AG04450 (cell line): ENCODE results near the gene PDCD6IP. TPM values are rescaled to one million over a fixed set of nuclear protein-coding genes. Genes with fewer than 3 reads are reported as not detected.

Source experiments
- CTCF ChIA-PET: fragments of 300-600, 350-600 bp; formaldehyde crosslinking; extraction: SDS; loops from one replicate; lab custom pipeline; 2022; ENCODE audit warnings: antibody characterized with exemption, inconsistent platforms; lab: Charles Lee
- POLR2A ChIA-PET: fragments of 350-600 bp; formaldehyde crosslinking; extraction: SDS; loops from one replicate; lab custom pipeline; 2021; ENCODE audit warnings: antibody characterized with exemption, inconsistent platforms; lab: Yijun Ruan, JAX
- DNase-seq: peaks from one replicate; pipeline ENCODE4 v3.0.0-alpha.2; 2011; ENCODE audit warnings: low read depth, low spot score
- H3K27ac ChIP-seq: one replicate; pipeline ENCODE4 v1.5.1; 2012; ENCODE audit warnings: low read depth, low read length, control low read depth
- H3K27me3 ChIP-seq: one replicate; pipeline ENCODE4 v1.6.0; 2012; ENCODE audit warnings: low read length; ENCODE audit not compliant: control insufficient read depth, insufficient read depth
- H3K4me3 ChIP-seq: 2 replicates; pipeline ENCODE4 v1.5.1; 2011; ENCODE audit warnings: mild to moderate bottlenecking, low read depth, low read length, control low read depth
- H3K9me3 ChIP-seq: 2 replicates; pipeline ENCODE4 v1.5.1; 2012; ENCODE audit warnings: low read length; ENCODE audit not compliant: control insufficient read depth, insufficient read depth
- polyA plus RNA-seq: library from polyadenylated mRNA; depleted of rRNA; stranded (reverse); fragments of >200 nt; gene quantifications from 2 replicates; pipeline ENCODE4 v1.2.3, GENCODE V29; 2011
- TF ChIP-seq, protein P1 (sequence below): IDR thresholded peaks from 2 replicates; pipeline ENCODE4 v1.5.1; 2011; ENCODE audit warnings: low read depth, low read length, control low read depth, inconsistent platforms

PDCD6IP gene
- polyA plus RNA-seq, 1 experiment = 188 TPM

DNA sequence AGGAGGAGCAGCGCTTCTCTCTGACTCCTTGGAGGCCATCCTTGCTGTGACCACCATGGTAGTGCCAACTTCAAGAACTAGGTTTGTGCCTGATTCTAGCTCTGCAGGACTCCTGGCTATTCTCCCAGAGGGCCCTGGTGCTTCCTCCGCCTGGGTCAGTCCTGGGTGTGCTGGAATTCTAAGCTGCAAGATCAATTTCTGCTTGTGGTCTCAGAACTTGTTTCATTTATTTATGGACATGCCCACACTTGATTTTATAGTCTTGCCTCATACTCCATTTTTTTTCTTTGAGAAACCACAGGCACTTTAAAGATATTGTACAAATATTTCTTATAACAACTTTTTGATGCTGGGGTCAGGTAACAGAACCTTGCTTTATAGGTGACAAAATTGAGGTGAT, 87.6 kb downstream of the PDCD6IP start:
- CTCF ChIA-PET = interaction anchor here (0.9 to 6.0 kb wide), 3 partner anchors 32 to 798 kb away, joined by 3 to 47 read pairs (median 4); no protein-coding TSS in a partner anchor

DNA sequence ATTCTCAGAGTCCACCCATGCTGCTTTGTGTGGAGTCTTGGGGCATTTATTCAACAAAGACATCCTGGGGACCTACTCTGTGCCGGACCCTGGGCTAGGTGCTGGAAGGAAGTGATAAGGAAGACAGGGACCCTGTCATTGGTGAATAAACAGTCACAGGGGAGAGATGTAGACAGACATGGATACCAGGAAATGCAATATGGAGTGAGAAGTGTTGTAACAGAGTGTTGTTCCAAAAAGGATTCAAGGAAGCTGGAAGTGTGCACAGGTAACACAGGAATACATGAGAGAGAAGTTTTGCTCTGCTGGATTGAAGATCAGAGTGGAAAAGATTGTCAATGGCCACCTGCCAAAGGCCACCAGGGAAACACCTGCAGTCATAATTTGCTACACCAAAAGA, 89.0 kb downstream of the PDCD6IP start:
- TF ChIP-seq, protein P1, sequence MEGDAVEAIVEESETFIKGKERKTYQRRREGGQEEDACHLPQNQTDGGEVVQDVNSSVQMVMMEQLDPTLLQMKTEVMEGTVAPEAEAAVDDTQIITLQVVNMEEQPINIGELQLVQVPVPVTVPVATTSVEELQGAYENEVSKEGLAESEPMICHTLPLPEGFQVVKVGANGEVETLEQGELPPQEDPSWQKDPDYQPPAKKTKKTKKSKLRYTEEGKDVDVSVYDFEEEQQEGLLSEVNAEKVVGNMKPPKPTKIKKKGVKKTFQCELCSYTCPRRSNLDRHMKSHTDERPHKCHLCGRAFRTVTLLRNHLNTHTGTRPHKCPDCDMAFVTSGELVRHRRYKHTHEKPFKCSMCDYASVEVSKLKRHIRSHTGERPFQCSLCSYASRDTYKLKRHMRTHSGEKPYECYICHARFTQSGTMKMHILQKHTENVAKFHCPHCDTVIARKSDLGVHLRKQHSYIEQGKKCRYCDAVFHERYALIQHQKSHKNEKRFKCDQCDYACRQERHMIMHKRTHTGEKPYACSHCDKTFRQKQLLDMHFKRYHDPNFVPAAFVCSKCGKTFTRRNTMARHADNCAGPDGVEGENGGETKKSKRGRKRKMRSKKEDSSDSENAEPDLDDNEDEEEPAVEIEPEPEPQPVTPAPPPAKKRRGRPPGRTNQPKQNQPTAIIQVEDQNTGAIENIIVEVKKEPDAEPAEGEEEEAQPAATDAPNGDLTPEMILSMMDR = no peak
- ChIA-PET POLR2A (no interaction called here), CTCF (interaction anchor here (2.0 kb wide), 1 partner anchor 373 kb away, joined by 4 read pairs; no protein-coding TSS in a partner anchor)
- no peak overlapping the region for H3K27ac ChIP-seq
- H3K27me3 ChIP-seq = peaks cover 7% of the 10 kb centered on the region
- no peak for DNase-seq
- H3K4me3 ChIP-seq = no peak overlapping the region
- H3K9me3 ChIP-seq = no peaks in the 10 kb centered on the region

More for the DNA sequence above, 87.6 kb downstream of the PDCD6IP start:
- Histone ChIP-seq H3K9me3 (no peaks in the 10 kb centered on the region), H3K4me3 (no peak overlapping the region), H3K27me3 (peaks cover 9% of the 10 kb centered on the region), H3K27ac (no peak overlapping the region)
- no peak for DNase-seq
- TF ChIP-seq, protein P1 = no peak
- POLR2A ChIA-PET = no interaction called here

DNA sequence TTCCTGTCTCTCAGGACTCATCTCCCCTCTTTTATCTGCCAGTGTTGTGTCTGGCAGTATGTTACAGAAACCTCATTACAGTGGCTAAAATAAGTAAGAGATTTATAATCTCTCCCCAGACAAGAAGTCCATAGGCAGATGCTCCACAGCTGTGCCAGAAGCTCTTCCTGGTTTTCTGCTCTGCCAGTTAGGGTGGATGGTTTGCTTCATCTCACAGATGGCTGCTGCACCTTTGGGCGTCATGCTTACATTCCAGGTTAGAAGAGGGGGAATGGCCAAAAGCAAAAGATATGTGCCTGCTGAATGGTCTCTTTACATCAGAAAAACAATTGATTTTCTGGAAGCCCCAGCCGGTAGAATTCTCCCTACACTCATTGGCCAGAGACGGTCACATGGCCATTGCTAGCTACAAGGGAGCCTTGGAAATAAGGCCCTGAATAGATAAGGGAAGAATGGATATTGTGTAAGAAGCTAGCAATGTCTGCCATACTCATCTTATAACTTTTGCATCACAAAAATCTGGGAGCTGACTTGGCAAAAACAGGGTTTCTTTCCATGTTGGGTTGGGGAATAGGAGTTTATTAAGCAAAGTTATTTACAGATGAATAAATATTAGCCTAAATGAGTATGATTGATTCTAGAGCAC, 91.1 kb downstream of the PDCD6IP start:
- H3K27ac ChIP-seq = no peak overlapping the region
- DNase-seq = no peak
- no peak overlapping the region for H3K4me3 ChIP-seq
- no peaks in the 10 kb centered on the region for H3K9me3 ChIP-seq
- ChIA-PET POLR2A (no interaction called here), CTCF (no interaction called here)
- TF ChIP-seq, protein P1 = no peak
- peaks cover 8% of the 10 kb centered on the region for H3K27me3 ChIP-seq

DNA sequence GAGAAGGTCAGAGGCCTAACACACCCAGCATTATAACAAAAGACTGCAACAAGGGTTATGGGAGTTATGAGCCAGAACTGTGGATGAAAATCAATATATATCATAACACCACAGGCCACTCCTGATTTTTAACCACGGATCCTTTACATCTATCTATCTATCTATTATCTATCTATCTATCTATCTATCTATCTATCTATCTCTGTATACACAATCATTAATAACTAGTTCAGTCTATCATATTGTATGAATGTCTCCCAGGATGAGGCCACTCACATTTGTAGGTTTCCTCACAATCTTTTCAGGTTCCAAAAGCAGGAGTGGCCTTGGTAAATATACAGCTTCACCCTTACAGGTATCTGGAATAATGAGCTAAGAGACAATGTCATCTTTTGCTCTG, 94.2 kb downstream of the PDCD6IP start:
- ChIA-PET CTCF (interaction anchor here (2.5 kb wide), 1 partner anchor 9 kb away, joined by 15 read pairs; no protein-coding TSS in a partner anchor), POLR2A (no interaction called here)
- DNase-seq = no peak
- Histone ChIP-seq H3K27me3 (peaks cover 8% of the 10 kb centered on the region), H3K4me3 (no peak overlapping the region), H3K9me3 (no peaks in the 10 kb centered on the region), H3K27ac (no peak overlapping the region)
- TF ChIP-seq, protein P1 = no peak

DNA sequence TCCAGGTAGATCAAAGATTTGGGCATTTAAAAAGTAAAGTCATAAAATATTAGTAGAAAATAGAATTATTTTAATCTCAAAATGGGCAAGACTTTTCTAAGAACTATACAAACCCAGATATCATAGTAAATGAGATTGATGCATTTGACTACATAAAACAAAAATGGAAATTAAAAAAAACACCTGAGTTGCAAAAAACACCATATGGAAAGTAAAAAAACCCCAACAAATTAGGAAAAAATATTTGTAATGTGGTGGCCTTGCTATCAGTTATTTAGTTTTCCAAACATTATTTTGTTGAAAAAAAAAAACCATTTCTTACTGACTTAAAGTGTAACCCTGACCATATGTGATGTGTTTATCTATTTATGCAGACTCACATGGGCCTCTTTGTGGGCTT, 97.2 kb downstream of the PDCD6IP start:
- H3K27me3 ChIP-seq = peaks cover 5% of the 10 kb centered on the region
- H3K4me3 ChIP-seq = no peak overlapping the region
- ChIA-PET CTCF (interaction anchor here (1.2 kb wide), 1 partner anchor 12 kb away, joined by 4 read pairs; no protein-coding TSS in a partner anchor), POLR2A (no interaction called here)
- H3K9me3 ChIP-seq = no peaks in the 10 kb centered on the region
- no peak for DNase-seq
- H3K27ac ChIP-seq = no peak overlapping the region
- TF ChIP-seq, protein P1 = no peak
